Stimulated activated naive B cell treated with anti-CD40 and anti-IgM and Interleukin-4, amounts not matched to agents 10 μg/mL and 1 μg/mL and 100 μg/mL, for 72 hours (primary cell): ENCODE results near the gene FAM170B.

ENCODE experiments used
- ATAC-seq, 2 donors: fragments of 150-1000 bp; cut with Tn5 transposase; replicated peaks; 2 replicates each; pipeline ENCODE4 v1.10.0; 2021; ENCODE audit warnings: moderate library complexity in 1 of 2
- DNase-seq: peaks from one replicate; pipeline ENCODE4 v3.0.0; 2021
- H3K27ac Mint-ChIP-seq: one replicate; pipeline ENCODE4 v1.8.0; 2022; ENCODE audit warnings: mild to moderate bottlenecking, mixed read lengths
- H3K27me3 Mint-ChIP-seq, 2 donors: one replicate each; pipeline ENCODE4 v1.8.0; 2022; ENCODE audit warnings: mixed read lengths in 2 of 2
- H3K36me3 Mint-ChIP-seq, 2 donors: one replicate each; pipeline ENCODE4 v1.8.0; 2022; ENCODE audit warnings: mixed read lengths in 2 of 2, mild to moderate bottlenecking in 1 of 2
- H3K4me1 Mint-ChIP-seq, 2 donors: one replicate each; pipeline ENCODE4 v1.8.0; 2022; ENCODE audit warnings: mixed read lengths in 2 of 2, mild to moderate bottlenecking in 1 of 2
- H3K4me3 Mint-ChIP-seq, 2 donors: one replicate each; pipeline ENCODE4 v1.8.0; 2022; ENCODE audit warnings: mild to moderate bottlenecking in 2 of 2, mixed read lengths in 2 of 2, moderate library complexity in 1 of 2
- H3K9me3 Mint-ChIP-seq, 2 donors: one replicate each; pipeline ENCODE4 v1.8.0; 2022; ENCODE audit warnings: mixed read lengths in 2 of 2, mild to moderate bottlenecking in 1 of 2

FAM170B gene

DNA sequence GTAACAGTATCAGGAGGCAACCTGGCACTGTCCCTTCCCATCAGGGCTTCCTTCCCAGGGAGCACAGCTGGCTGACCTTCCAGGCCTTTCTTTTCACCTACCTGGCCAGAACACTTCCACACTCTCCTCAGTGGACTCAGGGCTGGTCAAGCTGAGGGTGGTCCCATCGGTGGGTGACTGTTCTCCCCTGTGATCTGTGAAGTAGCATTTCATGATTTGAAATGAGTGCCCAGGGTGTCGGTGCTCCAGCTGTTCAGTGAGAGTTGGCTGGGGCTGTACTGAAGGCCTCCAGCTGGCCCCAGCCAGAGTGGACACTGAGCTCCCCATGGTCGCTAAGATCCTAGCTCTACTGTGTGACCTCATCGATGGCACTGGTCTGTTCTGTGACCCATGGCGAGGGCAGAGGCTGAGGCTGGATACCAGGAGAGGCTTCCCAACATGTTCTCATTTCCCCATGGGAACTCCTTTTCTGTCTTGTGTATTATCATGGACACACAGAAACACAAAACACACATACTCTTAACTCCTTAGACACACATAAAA is at the start of gene FAM170B:
Gene FAM170B (minus strand): TSS at position 316 of the 543 bp plus-strand sequence. CDS start 103 bp downstream, at position 213.
- ATAC-seq, result no peak
- H3K4me1 Mint-ChIP-seq, result peaks cover 30 to 40% of the 10 kb centered on the region in 2 donors
- peaks cover 0 to 10% of the 10 kb centered on the region in 2 donors for H3K9me3 Mint-ChIP-seq
- H3K36me3 Mint-ChIP-seq, result peaks cover 0 to 4% of the 10 kb centered on the region in 2 donors
- no peak within 1 kb of the TSS for H3K27ac Mint-ChIP-seq
- peaks cover 11 to 12% of the 10 kb centered on the region in 2 donors for H3K27me3 Mint-ChIP-seq
- no peak within 1 kb of the TSS for H3K4me3 Mint-ChIP-seq
- no peak for DNase-seq

DNA sequence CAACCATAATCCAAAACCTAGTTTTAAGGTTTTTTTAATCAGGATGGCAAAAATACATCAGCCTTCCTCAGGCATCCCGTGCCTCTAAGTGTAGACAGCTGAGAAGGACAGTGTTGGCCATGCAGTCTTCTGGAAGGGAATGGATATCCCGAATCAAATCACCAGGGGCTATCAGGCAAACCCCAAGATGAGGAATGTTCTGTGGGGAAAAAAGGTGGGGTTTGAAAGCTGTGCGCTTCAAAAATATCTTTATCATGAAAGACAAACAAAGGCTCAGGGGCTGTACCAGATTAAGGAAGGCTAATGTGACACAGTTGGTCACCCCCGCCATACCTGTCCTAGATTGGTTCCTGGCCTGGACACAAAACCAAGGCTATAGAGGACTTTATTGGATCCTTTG is 49.0 kb upstream of the FAM170B start:
- no peaks in the 10 kb centered on the region for H3K9me3 Mint-ChIP-seq
- no peaks in the 10 kb centered on the region for H3K27me3 Mint-ChIP-seq
- H3K4me3 Mint-ChIP-seq, result no peak overlapping the region
- H3K27ac Mint-ChIP-seq, result peak overlapping the region; percentile 10
- DNase-seq (no peak), ATAC-seq (no peak)
- H3K36me3 Mint-ChIP-seq, result peaks cover 39 to 47% of the 10 kb centered on the region in 2 donors
- peaks cover 61 to 93% of the 10 kb centered on the region in 2 donors for H3K4me1 Mint-ChIP-seq

DNA sequence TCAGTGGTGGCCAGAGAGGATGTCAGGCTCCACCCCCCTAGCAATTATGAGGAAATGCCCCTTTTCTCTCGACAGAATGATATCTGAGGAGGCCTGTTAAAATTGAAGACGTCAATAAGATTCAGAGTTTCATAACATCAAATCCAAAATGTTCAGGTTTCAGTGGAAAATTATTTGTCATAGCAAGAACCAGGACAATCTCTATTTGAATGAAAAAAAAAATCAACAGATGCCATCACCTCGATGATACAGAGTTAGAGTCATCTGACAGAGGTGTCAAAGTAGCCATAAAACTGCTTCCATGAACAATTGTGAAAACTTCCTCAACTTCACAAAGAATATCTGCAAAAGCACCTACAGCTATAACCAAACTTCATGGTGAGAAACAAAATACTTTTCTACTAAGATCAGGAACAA is 46.6 kb upstream of the FAM170B start:
- peak; percentile 2 to 22 for ATAC-seq
- peaks cover 35 to 54% of the 10 kb centered on the region in 2 donors for H3K36me3 Mint-ChIP-seq

GRCh38 chr10:49179699-49180443 is 46.0 kb upstream of the FAM170B start:
- no peak for DNase-seq
- H3K9me3 Mint-ChIP-seq, result no peaks in the 10 kb centered on the region
- peaks cover 72 to 95% of the 10 kb centered on the region in 2 donors for H3K4me1 Mint-ChIP-seq
- H3K36me3 Mint-ChIP-seq, result peaks cover 35 to 54% of the 10 kb centered on the region in 2 donors
- peak overlapping the region; percentile 23 to 47 for H3K4me3 Mint-ChIP-seq
- peak in 1 of 2 donors; percentile 20 for ATAC-seq
- H3K27me3 Mint-ChIP-seq, result no peaks in the 10 kb centered on the region
- H3K27ac Mint-ChIP-seq, result peak overlapping the region; percentile 81

More for the DNA sequence above, 46.6 kb upstream of the FAM170B start:
- no peak for DNase-seq
- peaks cover 71 to 94% of the 10 kb centered on the region in 2 donors for H3K4me1 Mint-ChIP-seq
- H3K9me3 Mint-ChIP-seq, result no peaks in the 10 kb centered on the region
- no peaks in the 10 kb centered on the region for H3K27me3 Mint-ChIP-seq
- peak overlapping the region; percentile 23 to 51 for H3K4me3 Mint-ChIP-seq
- H3K27ac Mint-ChIP-seq, result peak overlapping the region; percentile 81

DNA sequence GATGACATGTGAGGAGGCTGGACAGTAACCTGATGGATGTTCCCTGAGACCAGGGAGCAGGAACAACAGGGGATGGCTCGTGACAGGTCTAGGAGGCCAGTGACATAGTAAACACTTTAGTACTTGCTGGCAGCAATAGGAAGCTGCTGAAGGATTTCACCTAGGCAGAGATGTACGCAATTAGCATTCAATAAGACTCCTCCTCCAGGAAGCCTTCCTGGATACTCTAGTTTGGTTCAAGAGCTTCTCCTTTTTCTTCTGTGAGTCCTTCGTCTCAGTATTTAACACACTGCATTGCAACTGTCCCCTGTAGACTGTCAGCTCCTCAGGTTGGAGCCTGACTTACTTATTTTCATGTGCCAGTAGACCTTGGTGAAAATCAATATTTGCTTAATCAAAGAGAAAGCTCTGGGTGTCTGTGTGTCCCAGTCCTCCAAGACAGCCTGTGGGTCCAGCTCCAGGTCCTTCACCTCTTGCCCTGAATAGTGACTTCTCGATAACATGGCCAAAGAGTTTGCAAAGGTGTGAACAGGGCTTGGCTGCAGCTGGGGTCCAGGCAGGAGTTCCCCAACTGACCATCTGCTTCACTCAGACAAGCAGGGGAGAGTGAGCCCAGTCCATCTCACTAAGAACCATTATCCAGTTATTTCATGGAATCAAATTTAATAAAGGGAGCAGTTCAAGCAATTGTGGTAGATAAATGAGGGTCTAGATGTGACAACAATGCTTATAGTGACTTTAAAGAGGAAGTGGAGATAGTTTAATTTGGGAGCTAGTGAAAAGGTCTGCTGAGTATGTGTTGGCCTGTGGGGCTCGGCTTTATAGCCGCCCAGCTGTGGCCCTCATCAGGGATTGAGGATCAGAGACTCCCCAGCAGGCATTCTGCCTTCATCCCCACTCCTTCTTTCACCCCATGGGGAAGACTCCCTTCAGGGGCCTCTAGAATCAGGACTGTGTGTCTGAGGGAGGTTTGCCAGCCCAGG is 45.0 kb upstream of the FAM170B start:
- peaks cover 35 to 59% of the 10 kb centered on the region in 2 donors for H3K36me3 Mint-ChIP-seq
- no peaks in the 10 kb centered on the region for H3K9me3 Mint-ChIP-seq
- no peak for ATAC-seq
- peak overlapping the region; percentile 98 for H3K27ac Mint-ChIP-seq
- H3K4me3 Mint-ChIP-seq, result peak overlapping the region in 1 of 2 donors; percentile 29
- no peak for DNase-seq
- peaks cover 75 to 95% of the 10 kb centered on the region in 2 donors for H3K4me1 Mint-ChIP-seq
- H3K27me3 Mint-ChIP-seq, result no peaks in the 10 kb centered on the region

DNA sequence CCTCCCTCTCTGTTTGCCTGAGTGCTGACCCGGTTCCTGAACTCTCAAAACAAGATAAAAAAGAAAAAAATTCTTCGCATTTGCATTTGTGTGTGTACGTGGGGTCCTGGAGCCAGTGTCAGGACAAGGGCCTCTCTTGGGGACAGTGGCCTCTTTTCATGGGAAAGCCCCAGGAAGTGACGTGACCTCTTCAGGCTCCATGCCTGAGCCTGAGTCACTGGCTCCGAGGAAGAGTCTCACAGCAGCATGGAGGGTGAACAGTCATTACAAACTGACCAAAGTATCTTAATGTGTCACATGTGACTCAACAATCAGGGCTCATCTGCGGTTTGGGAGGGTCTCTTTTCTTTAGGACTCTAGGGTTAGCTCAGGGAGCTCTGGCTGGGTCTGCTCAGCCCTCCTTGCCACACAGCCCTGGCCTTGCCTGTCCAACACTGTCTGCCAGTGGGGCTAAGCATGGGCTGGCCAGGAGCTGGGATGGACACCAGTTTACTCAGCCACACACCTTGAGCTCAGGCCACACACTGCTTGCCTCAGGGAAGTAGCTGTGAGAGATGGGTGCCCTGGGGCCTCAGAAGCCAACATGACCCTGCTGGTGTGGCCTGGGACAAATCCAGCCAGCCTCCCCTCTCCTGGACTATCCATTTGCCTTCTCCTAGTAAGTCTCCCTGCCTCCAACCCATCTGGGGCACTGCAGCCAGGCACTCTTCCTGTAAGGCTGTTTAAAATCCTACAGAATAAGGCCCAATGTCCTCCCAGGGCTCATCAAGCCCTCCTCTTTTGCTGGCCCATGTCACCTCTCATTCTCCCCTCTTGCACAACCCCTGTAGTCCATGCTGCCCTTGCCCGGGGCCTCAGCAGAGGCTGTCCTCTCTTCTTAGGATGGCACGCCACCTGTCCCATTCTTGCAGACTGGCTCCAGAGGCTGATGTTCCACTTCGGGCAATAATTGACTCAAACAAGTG is 43.9 kb upstream of the FAM170B start:
- H3K36me3 Mint-ChIP-seq, result peaks cover 33 to 67% of the 10 kb centered on the region in 2 donors
- peak; percentile 85 for DNase-seq

GRCh38 chr10:49176310-49177268 is 42.8 kb upstream of the FAM170B start:
- no peak for DNase-seq
- Mint-ChIP-seq H3K4me3 (peak overlapping the region; percentile 29 to 69), H3K27ac (peak overlapping the region; percentile 98), H3K27me3 (no peaks in the 10 kb centered on the region), H3K9me3 (no peaks in the 10 kb centered on the region), H3K36me3 (peaks cover 28 to 64% of the 10 kb centered on the region in 2 donors), H3K4me1 (peaks cover 85 to 100% of the 10 kb centered on the region in 2 donors)
- no peak for ATAC-seq

More for the DNA sequence above, 43.9 kb upstream of the FAM170B start:
- Mint-ChIP-seq H3K4me1 (peaks cover 82 to 99% of the 10 kb centered on the region in 2 donors), H3K9me3 (no peaks in the 10 kb centered on the region), H3K4me3 (peak overlapping the region; percentile 69 to 76), H3K27me3 (no peaks in the 10 kb centered on the region), H3K27ac (peak overlapping the region; percentile 98)
- ATAC-seq, result peak; percentile 87

DNA sequence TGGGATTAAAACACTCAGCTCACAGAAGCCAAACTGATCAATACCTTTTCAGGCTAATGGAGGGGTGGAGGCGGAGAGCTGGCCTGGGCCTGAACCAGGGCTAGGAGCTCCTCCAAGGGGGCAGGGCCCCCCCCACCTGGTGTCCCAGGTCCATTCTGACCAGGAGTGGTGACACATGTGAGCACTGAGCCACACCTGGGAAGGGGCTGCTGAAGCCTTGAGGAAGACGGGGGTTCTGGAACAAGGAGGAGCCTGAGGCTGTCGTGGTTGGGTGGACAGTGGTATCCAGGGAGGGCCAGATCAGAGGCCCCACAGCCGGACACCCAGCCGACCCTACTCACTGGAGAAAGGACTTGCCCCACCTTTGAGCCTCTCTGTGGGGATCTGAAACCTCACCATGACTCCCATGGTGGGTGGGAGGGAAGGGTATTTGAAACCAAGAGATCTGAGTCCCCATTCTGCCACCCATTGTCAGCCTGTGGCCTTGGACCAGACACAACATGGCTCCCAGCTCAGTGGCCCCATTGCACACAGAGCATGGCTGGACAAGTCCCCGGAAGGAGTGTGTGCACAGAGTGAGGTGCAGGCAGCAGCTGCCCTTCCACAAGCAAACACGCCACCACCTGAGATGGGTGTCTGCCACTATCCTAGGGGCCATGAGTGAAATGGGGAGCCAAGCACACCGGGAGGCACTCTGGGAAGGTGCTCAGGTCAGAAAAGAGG is 41.9 kb upstream of the FAM170B start:
- Mint-ChIP-seq H3K9me3 (no peaks in the 10 kb centered on the region), H3K4me3 (peak overlapping the region; percentile 29 to 37), H3K36me3 (peaks cover 25 to 58% of the 10 kb centered on the region in 2 donors), H3K27ac (peak overlapping the region; percentile 98), H3K27me3 (no peaks in the 10 kb centered on the region), H3K4me1 (peaks cover 84 to 98% of the 10 kb centered on the region in 2 donors)
- DNase-seq, result no peak
- no peak for ATAC-seq

GRCh38 chr10:49174926-49175500 is 41.2 kb upstream of the FAM170B start:
- no peak for DNase-seq
- no peaks in the 10 kb centered on the region for H3K27me3 Mint-ChIP-seq
- H3K4me3 Mint-ChIP-seq, result peak overlapping the region; percentile 2 to 52
- ATAC-seq, result no peak
- H3K27ac Mint-ChIP-seq, result peak overlapping the region; percentile 98
- H3K9me3 Mint-ChIP-seq, result no peaks in the 10 kb centered on the region
- H3K4me1 Mint-ChIP-seq, result peaks cover 82 to 97% of the 10 kb centered on the region in 2 donors
- peaks cover 19 to 55% of the 10 kb centered on the region in 2 donors for H3K36me3 Mint-ChIP-seq

DNA sequence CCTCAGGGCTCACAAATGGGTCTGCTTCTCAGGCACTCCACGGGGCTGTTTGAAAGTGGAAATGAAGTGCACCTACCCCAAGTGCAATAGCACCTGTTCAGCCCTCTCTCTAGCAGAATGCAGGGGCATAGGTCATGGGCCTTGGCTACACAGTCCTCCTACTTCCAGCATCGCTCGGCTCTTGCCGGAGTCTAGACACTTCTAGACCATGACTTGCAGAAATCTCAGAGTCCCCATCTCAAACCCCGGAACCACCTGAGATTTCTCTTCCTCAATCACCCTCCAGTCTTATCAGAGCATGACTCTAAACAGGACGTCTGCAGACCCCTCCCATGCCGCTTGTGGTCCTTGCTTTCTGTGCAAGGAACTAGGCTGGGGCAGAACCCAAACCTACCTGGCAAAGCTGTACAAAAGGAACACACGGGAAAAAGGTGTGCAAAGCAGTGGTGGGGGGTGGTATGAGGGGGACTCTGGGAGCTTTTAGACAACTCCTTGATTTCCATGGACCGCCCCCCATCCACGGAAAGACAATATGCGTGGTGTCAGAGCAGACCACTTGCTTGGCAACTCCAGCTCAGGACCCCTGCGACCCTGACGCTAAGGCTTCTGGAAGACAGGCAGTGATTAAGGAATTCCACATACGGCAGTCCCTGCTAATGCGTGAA is 40.6 kb upstream of the FAM170B start:
- Mint-ChIP-seq H3K27ac (peak overlapping the region; percentile 88), H3K9me3 (no peaks in the 10 kb centered on the region), H3K27me3 (no peaks in the 10 kb centered on the region), H3K36me3 (peaks cover 17 to 54% of the 10 kb centered on the region in 2 donors), H3K4me1 (peaks cover 79 to 91% of the 10 kb centered on the region in 2 donors), H3K4me3 (peak overlapping the region; percentile 52 to 56)
- ATAC-seq, result peak; percentile 29 to 54
- DNase-seq, result no peak

GRCh38 chr10:49173853-49174252 is 40.0 kb upstream of the FAM170B start:
- Mint-ChIP-seq H3K36me3 (peaks cover 17 to 56% of the 10 kb centered on the region in 2 donors), H3K4me3 (peak overlapping the region; percentile 52 to 56), H3K4me1 (peaks cover 77 to 89% of the 10 kb centered on the region in 2 donors), H3K9me3 (no peaks in the 10 kb centered on the region), H3K27ac (peak overlapping the region; percentile 88), H3K27me3 (no peaks in the 10 kb centered on the region)
- DNase-seq, result no peak
- no peak for ATAC-seq
